Measurements from ENCODE around the gene AGBL4. TPM values are rescaled to one million over a fixed set of nuclear protein-coding genes. Genes with fewer than 3 reads are reported as not detected.

The AGBL4 gene
- total and polyA plus RNA-seq, 2 experiments from 2014 or later: not detected

DNA sequence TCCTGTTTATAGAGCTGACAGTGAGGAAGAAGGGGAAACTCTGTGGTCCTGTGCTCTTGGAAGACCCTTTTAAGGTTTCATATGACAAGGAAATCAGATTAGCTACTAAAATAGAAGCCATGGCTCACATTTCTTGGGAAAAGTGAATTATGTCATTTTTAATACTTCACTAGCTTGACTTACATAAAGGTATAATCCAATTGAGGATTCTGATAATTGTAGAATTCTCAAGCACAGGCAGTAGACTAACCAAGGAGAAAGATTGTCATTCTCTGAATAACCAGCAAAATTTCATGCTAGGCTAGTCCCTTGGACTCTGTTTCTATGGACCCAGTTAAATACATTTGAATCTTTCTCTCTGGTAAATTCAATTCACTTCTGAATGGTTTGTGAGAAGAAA is 634.1 kb downstream of the AGBL4 start:
- Histone ChIP-seq H3K27me3 (no peaks in the 10 kb centered on the region), H3K27ac (no peak overlapping the region), H3K4me1 (ENCODE audit: low read depth) (no peaks in the 10 kb centered on the region), H3K4me3 (no peak overlapping the region), H3K36me3 (no peaks in the 10 kb centered on the region), H3K9me3 (ENCODE audit: low read depth) (peaks cover 3% of the 10 kb centered on the region)
- DNase-seq (ENCODE audit: low read depth in 1 of 2, low spot score in 1 of 2): no peak
- TF ChIP-seq, protein P1, sequence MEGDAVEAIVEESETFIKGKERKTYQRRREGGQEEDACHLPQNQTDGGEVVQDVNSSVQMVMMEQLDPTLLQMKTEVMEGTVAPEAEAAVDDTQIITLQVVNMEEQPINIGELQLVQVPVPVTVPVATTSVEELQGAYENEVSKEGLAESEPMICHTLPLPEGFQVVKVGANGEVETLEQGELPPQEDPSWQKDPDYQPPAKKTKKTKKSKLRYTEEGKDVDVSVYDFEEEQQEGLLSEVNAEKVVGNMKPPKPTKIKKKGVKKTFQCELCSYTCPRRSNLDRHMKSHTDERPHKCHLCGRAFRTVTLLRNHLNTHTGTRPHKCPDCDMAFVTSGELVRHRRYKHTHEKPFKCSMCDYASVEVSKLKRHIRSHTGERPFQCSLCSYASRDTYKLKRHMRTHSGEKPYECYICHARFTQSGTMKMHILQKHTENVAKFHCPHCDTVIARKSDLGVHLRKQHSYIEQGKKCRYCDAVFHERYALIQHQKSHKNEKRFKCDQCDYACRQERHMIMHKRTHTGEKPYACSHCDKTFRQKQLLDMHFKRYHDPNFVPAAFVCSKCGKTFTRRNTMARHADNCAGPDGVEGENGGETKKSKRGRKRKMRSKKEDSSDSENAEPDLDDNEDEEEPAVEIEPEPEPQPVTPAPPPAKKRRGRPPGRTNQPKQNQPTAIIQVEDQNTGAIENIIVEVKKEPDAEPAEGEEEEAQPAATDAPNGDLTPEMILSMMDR (IDR thresholded peaks at IDR 0.05; ENCODE audit: low read depth, low read length): no peak

DNA sequence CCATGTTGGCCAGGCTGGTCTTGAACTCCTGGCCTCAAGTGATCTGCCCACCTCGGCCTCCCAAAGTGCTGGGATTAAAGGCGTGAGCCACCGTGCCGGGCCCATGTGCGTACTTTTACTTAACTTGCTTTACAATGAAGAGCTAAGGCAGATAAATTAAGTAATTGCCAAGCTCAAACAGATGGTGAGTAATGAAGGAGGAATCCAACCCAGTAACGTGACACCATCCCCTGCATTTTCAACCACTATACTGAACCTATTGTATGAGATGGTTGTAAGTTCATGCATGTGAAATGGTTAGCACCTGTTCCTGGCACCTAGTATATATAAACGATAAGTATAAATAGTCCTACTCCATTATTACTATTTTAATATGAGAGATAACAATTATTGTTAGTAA is 659.1 kb downstream of the AGBL4 start:
- TF ChIP-seq, protein P1 (IDR thresholded peaks at IDR 0.05; ENCODE audit: low read depth, low read length): no peak
- no peaks in the 10 kb centered on the region for H3K9me3 ChIP-seq (ENCODE audit: low read depth)
- no peak overlapping the region for H3K4me3 ChIP-seq
- no peaks in the 10 kb centered on the region for H3K27me3 ChIP-seq
- H3K4me1 ChIP-seq (ENCODE audit: low read depth): no peaks in the 10 kb centered on the region
- no peak overlapping the region for H3K27ac ChIP-seq
- DNase-seq (ENCODE audit: low read depth in 1 of 2, low spot score in 1 of 2): no peak
- H3K36me3 ChIP-seq: no peaks in the 10 kb centered on the region

DNA sequence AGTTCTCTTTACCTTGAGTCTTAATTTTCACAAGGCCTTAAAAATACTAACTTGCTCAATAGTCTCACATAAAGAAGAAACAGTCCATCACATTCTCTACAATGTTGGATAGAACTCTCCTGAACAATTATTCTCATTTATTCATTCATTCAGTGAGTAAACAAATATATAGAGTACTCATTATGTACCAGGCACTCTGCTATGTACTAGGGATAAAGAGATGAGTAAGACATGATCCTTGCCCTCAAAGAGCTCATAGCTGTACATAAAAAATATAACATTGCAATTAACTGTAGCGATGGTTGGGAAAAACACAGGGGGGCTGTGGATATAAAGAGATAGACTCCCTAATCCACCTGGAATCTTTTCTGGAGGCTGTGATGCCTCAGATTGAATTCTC is 660.1 kb downstream of the AGBL4 start:
- H3K27ac ChIP-seq: no peak overlapping the region
- TF ChIP-seq, protein P1 (IDR thresholded peaks at IDR 0.05; ENCODE audit: low read depth, low read length): no peak
- DNase-seq (ENCODE audit: low read depth in 1 of 2, low spot score in 1 of 2): no peak
- no peak overlapping the region for H3K4me3 ChIP-seq
- no peaks in the 10 kb centered on the region for H3K9me3 ChIP-seq (ENCODE audit: low read depth)
- H3K36me3 ChIP-seq: no peaks in the 10 kb centered on the region
- H3K27me3 ChIP-seq: no peaks in the 10 kb centered on the region
- H3K4me1 ChIP-seq (ENCODE audit: low read depth): no peaks in the 10 kb centered on the region

DNA sequence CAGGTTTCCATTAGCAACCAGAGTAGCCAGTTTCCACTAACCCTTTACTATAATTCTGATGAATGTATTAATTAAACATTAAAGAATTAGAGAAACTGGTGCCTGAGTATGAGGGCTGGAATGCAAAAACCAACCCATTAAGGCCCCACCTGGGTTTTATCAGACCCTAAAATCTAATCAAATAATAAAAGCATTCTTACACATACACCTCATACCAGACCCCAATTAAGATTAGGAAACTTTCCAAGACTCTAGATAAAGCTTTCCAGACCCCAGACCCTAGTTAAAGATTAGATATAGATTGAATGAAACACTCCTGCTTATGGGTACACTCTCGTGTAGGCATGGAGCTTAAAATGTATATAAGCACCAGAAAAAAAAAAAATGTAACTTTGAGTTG is 665.7 kb downstream of the AGBL4 start:
- H3K4me3 ChIP-seq: no peak overlapping the region
- H3K27ac ChIP-seq: no peak overlapping the region
- TF ChIP-seq, protein P1 (IDR thresholded peaks at IDR 0.05; ENCODE audit: low read depth, low read length): no peak
- H3K27me3 ChIP-seq: no peaks in the 10 kb centered on the region
- DNase-seq (ENCODE audit: low read depth in 1 of 2, low spot score in 1 of 2): no peak
- no peaks in the 10 kb centered on the region for H3K36me3 ChIP-seq
- H3K9me3 ChIP-seq (ENCODE audit: low read depth): no peaks in the 10 kb centered on the region
- no peaks in the 10 kb centered on the region for H3K4me1 ChIP-seq (ENCODE audit: low read depth)

DNA sequence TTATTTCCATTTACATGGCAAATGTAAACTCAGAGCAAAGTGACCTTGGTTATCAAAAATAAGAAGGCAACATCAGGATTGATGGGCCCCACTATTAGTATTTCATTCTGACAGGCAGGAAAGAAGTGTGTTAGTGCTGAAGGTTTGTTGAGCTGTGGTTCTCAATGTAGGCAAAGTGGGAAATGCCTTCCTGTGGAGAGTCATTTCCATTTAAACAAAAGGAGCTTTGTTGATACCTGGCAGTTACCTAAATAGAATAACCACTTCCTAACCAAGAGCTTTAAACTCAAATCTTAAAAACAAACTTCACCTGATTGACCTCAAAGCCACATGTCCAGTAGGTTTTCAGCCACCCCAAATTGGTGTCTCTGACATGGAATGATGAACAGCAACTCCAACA is 667.2 kb downstream of the AGBL4 start:
- no peak overlapping the region for H3K4me3 ChIP-seq
- TF ChIP-seq, protein P1 (IDR thresholded peaks at IDR 0.05; ENCODE audit: low read depth, low read length): no peak
- no peak for DNase-seq (ENCODE audit: low read depth in 1 of 2, low spot score in 1 of 2)
- H3K4me1 ChIP-seq (ENCODE audit: low read depth): no peaks in the 10 kb centered on the region
- H3K27me3 ChIP-seq: no peaks in the 10 kb centered on the region
- H3K36me3 ChIP-seq: no peaks in the 10 kb centered on the region
- no peaks in the 10 kb centered on the region for H3K9me3 ChIP-seq (ENCODE audit: low read depth)
- no peak overlapping the region for H3K27ac ChIP-seq

DNA sequence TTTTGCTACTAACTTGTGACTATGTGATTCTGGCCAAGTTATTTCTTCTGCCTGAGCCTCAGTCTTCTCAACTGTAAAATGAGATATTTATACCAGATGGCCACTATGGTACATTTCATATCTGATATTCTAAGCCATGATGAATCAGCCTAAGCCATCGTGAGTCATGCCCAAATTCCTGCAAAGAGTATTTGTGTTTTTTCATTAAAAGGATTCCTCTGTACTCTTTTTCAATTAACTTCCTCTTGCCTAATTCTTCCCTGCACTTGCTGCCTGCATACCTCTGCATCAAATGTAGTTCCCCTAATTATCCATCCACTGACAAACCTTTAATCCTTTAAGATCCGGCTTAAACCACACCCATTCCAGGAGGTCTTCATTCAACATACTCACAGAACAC is 672.0 kb downstream of the AGBL4 start:
- Histone ChIP-seq H3K4me3 (no peak overlapping the region), H3K27me3 (no peaks in the 10 kb centered on the region)
- no peak for DNase-seq (ENCODE audit: low read depth in 1 of 2, low spot score in 1 of 2)

More for the DNA sequence above, 672.0 kb downstream of the AGBL4 start:
- TF ChIP-seq, protein P1 (IDR thresholded peaks at IDR 0.05; ENCODE audit: low read depth, low read length): no peak
- Histone ChIP-seq H3K36me3 (no peaks in the 10 kb centered on the region), H3K27ac (no peak overlapping the region), H3K4me1 (ENCODE audit: low read depth) (no peaks in the 10 kb centered on the region), H3K9me3 (ENCODE audit: low read depth) (no peaks in the 10 kb centered on the region)

Measured in cardiac muscle cell (in vitro differentiated cells and primary cell).